PC-3 (cell line): Measurements from ENCODE around the gene GPATCH2L. TPM values are rescaled to one million over a fixed set of nuclear protein-coding genes. Genes with fewer than 3 reads are reported as not detected.

ENCODE experiments used
- ATAC-seq: fragments of 200-7000 bp; cut with Tn5 transposase; 2 replicates; pipeline ENCODE4 v1.9.1; 2020; ENCODE audit warnings: mild to moderate bottlenecking, moderate library complexity
- BruUV-seq: library from RNA; stranded (reverse); fragments of 400-500 nt; replicated peaks from 2 replicates; lab custom pipeline; 2021; lab: Mats Ljungman, UMichigan
- CTCF ChIA-PET: fragments of 300-600 bp; sonication (Branson Sonifier 250); formaldehyde crosslinking; loops from one replicate; lab custom pipeline; 2022; ENCODE audit warnings: antibody characterized with exemption; lab: Charles Lee
- POLR2A ChIA-PET: fragments of 300-600 bp; sonication (Branson Sonifier 250); formaldehyde crosslinking; loops from one replicate; lab custom pipeline; 2022; ENCODE audit warnings: antibody characterized with exemption; ENCODE audit not compliant: unreplicated experiment; lab: Charles Lee
- DNase-seq: peaks from one replicate; pipeline ENCODE4 v3.0.0-alpha.2; 2015
- H2AFZ ChIP-seq: fragments of 300-600 bp; sonication (generic); 2 replicates; pipeline ENCODE4 v1.6.0; 2016; ENCODE audit warnings: antibody characterized with exemption, low read length
- H3F3A ChIP-seq: fragments of 300-600 bp; sonication (generic); one replicate; pipeline ENCODE4 v1.6.0; 2017; ENCODE audit warnings: antibody characterized with exemption, low read length, control low read depth, mild to moderate bottlenecking; ENCODE audit not compliant: unreplicated experiment
- H3K27ac ChIP-seq: fragments of 300-600 bp; sonication (generic); 2 replicates; pipeline ENCODE4 v1.5.1; 2016; ENCODE audit warnings: mild to moderate bottlenecking, low read length
- H3K27me3 ChIP-seq: fragments of 300-600 bp; sonication (generic); 2 replicates; pipeline ENCODE4 v1.6.1; 2016; ENCODE audit warnings: low read length, mixed read lengths
- H3K36me3 ChIP-seq: fragments of 300-600 bp; sonication (generic); 2 replicates; pipeline ENCODE4 v1.6.1; 2016; ENCODE audit warnings: low read depth, mixed run types, low read length, mixed read lengths
- H3K4me1 ChIP-seq: fragments of 300-600 bp; sonication (generic); 2 replicates; pipeline ENCODE4 v1.5.1; 2016; ENCODE audit warnings: low read length; ENCODE audit not compliant: insufficient read depth
- H3K4me2 ChIP-seq: fragments of 300-600 bp; sonication (generic); 2 replicates; pipeline ENCODE4 v1.6.0; 2016; ENCODE audit warnings: low read length
- H3K4me3 ChIP-seq: fragments of 300-600 bp; sonication (generic); 2 replicates; pipeline ENCODE4 v1.5.1; 2016; ENCODE audit warnings: mild to moderate bottlenecking, low read length, mixed read lengths
- H3K79me2 ChIP-seq: fragments of 300-600 bp; sonication (generic); 2 replicates; pipeline ENCODE4 v1.6.1; 2017; ENCODE audit warnings: low read length, mixed read lengths
- H3K9ac ChIP-seq: fragments of 300-600 bp; sonication (generic); 2 replicates; pipeline ENCODE4 v1.6.0; 2016; ENCODE audit warnings: mild to moderate bottlenecking, low read length
- H3K9me2 ChIP-seq: fragments of 300-600 bp; sonication (generic); replicated peaks from 2 replicates; pipeline ENCODE4 v1.6.1; 2016; ENCODE audit warnings: mixed run types, low read length, mixed read lengths
- H3K9me3 ChIP-seq: fragments of 300-600 bp; sonication (generic); 2 replicates; pipeline ENCODE4 v1.6.1; 2016; ENCODE audit warnings: low read length, mixed read lengths
- H4K20me1 ChIP-seq: fragments of 300-600 bp; sonication (generic); 2 replicates; pipeline ENCODE4 v1.6.1; 2016; ENCODE audit warnings: low read length, mixed read lengths
- EZH2 ChIP-seq: fragments of 300-600 bp; sonication (generic); IDR thresholded peaks from one replicate; pipeline ENCODE4 v1.6.1; 2017; ENCODE audit warnings: antibody characterized with exemption, mild to moderate bottlenecking, low read length; ENCODE audit not compliant: unreplicated experiment
- EZH2phosphoT487 ChIP-seq: fragments of 300-600 bp; sonication (generic); IDR thresholded peaks from 2 replicates; pipeline ENCODE4 v1.6.1; 2018; ENCODE audit warnings: mild to moderate bottlenecking, antibody characterized with exemption, low read length, borderline replicate concordance
- intact Hi-C: fragments of 100-400 bp; cut with micrococcal nuclease; formaldehyde crosslinking; loops from 2 replicates; pipeline ENCODE4 v1.9.0; 2023
- total RNA-seq: library from RNA; depleted of rRNA; stranded (reverse); fragments of >200 nt; gene quantifications from 2 replicates; pipeline ENCODE4 v1.2.3, GENCODE V29; 2014
- TF ChIP-seq, protein P1 (sequence below): fragments of 300-600 bp; sonication (generic); conservative IDR thresholded peaks from 2 replicates; pipeline ENCODE4 v1.5.1; 2017; ENCODE audit warnings: antibody characterized with exemption, low read depth, mild to moderate bottlenecking, low read length

GPATCH2L gene
- total RNA-seq, 1 experiment from 2014 or later: 46.0 TPM

DNA sequence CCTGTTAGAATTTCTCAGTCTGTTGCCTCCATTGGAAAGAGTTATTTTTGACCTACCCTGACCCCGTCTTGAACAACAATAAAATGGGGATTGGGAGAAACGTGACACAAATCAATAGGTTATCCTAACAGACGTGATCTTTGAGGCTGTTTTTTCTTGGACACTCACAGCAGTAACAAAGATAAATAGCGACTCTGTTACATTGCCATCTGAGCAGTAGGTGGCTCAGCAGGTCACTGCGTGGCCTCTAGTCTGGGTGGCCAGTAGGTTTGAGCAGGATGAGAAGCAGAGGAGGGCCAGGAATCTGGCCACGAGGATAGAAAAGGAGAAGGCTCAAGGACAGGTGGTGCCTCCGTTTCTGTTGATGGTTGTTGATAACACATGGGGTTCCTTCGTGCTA, 101.4 kb downstream of the GPATCH2L start:
- POLR2A ChIA-PET: no interaction called here
- no peak for ATAC-seq
- H2AFZ ChIP-seq: no peak overlapping the region
- H3K9me2 ChIP-seq: no peaks in the 10 kb centered on the region
- H3K4me2 ChIP-seq: no peak overlapping the region
- no peaks in the 10 kb centered on the region for H4K20me1 ChIP-seq
- no peaks in the 10 kb centered on the region for H3K79me2 ChIP-seq
- H3K9me3 ChIP-seq: no peaks in the 10 kb centered on the region
- H3K4me1 ChIP-seq: no peaks in the 10 kb centered on the region
- H3K36me3 ChIP-seq: no peaks in the 10 kb centered on the region
- no peaks in the 10 kb centered on the region for H3K27me3 ChIP-seq
- CTCF ChIA-PET: no interaction called here
- intact Hi-C loops: no loop called here
- H3K27ac ChIP-seq: no peak overlapping the region
- no peak overlapping the region for H3K4me3 ChIP-seq
- no peaks in the 10 kb centered on the region for H3F3A ChIP-seq
- BruUV-seq: no TSS peak
- TF ChIP-seq, protein P1, sequence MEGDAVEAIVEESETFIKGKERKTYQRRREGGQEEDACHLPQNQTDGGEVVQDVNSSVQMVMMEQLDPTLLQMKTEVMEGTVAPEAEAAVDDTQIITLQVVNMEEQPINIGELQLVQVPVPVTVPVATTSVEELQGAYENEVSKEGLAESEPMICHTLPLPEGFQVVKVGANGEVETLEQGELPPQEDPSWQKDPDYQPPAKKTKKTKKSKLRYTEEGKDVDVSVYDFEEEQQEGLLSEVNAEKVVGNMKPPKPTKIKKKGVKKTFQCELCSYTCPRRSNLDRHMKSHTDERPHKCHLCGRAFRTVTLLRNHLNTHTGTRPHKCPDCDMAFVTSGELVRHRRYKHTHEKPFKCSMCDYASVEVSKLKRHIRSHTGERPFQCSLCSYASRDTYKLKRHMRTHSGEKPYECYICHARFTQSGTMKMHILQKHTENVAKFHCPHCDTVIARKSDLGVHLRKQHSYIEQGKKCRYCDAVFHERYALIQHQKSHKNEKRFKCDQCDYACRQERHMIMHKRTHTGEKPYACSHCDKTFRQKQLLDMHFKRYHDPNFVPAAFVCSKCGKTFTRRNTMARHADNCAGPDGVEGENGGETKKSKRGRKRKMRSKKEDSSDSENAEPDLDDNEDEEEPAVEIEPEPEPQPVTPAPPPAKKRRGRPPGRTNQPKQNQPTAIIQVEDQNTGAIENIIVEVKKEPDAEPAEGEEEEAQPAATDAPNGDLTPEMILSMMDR: no peak
- DNase-seq: no peak
- H3K9ac ChIP-seq: no peak overlapping the region

DNA sequence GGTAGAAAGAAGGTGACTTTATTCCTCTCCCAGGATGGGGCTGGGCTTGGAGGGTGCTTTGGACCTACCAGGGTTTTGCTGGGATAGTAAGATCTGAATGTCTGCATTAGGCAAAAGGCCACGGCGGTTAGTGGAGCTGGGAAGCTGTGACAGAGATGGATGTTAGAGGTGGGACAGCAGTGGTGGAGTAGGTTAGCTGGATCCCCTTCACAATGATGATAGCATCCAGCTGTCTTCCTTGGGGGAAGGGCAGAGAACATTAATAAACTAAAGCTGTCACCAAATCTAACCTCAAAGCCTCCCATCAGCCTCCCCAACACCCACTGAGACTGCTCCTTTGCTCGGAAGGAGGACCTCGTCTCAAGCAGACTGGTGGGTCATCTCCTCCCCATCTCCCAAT, 104.8 kb downstream of the GPATCH2L start:
- POLR2A ChIA-PET: no interaction called here

DNA sequence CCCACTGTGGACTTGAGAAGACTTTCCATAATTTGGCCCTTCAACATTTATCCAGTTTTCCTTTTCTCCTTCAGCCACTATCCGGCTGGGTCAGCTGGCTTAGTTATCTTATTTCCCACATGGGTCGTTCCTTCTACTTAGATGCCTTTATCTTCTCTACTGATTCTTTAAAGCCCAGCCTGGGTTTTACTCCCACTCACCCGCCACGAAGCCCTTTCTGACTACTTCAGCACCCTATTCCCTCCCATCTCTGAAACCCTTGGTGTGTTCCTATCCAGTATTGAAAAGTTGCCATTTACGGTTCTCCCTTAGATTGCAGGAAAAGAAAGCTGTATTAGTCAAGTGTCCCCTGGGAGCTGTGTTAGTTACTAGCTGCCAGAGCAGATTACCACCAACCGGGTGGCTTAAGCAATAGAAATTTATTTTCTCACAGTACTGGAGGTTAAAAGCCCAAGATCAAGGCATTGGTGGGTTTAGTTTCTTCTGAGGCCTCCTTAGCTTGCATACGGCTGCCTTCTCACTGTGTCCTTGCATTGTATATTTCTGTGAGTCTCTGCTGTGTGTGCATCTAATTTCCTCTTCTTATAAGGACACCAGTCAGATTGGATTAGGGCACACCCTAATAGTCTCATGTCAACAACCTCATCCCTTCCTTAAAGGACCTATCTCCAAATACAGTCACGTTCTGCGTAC, 105.5 kb downstream of the GPATCH2L start:
- CTCF ChIA-PET: no interaction called here
- POLR2A ChIA-PET: no interaction called here
- Histone ChIP-seq H3K36me3 (no peaks in the 10 kb centered on the region), H2AFZ (no peak overlapping the region), H3K9ac (no peak overlapping the region), H3F3A (no peaks in the 10 kb centered on the region), H3K27me3 (no peaks in the 10 kb centered on the region), H3K9me3 (no peaks in the 10 kb centered on the region), H3K9me2 (no peaks in the 10 kb centered on the region), H4K20me1 (no peaks in the 10 kb centered on the region), H3K4me1 (no peaks in the 10 kb centered on the region), H3K79me2 (no peaks in the 10 kb centered on the region), H3K27ac (no peak overlapping the region), H3K4me3 (no peak overlapping the region), H3K4me2 (no peak overlapping the region)
- intact Hi-C loops: no loop called here
- BruUV-seq: no TSS peak
- no peak for DNase-seq
- TF ChIP-seq EZH2: no peak
- TF ChIP-seq, protein P1: no peak
- ATAC-seq: no peak

More for the DNA sequence above, 104.8 kb downstream of the GPATCH2L start:
- no peak for ATAC-seq
- intact Hi-C loops: no loop called here
- H4K20me1 ChIP-seq: no peaks in the 10 kb centered on the region
- H3K27ac ChIP-seq: no peak overlapping the region
- no peak overlapping the region for H2AFZ ChIP-seq
- H3K9me2 ChIP-seq: no peaks in the 10 kb centered on the region
- no peaks in the 10 kb centered on the region for H3F3A ChIP-seq
- no peak for DNase-seq
- no TSS peak for BruUV-seq
- no peaks in the 10 kb centered on the region for H3K4me1 ChIP-seq
- CTCF ChIA-PET: no interaction called here
- no peak overlapping the region for H3K9ac ChIP-seq
- H3K4me2 ChIP-seq: no peak overlapping the region
- H3K79me2 ChIP-seq: no peaks in the 10 kb centered on the region
- no peaks in the 10 kb centered on the region for H3K9me3 ChIP-seq
- H3K36me3 ChIP-seq: no peaks in the 10 kb centered on the region
- TF ChIP-seq EZH2 (no peak), EZH2phosphoT487 (no peak)
- TF ChIP-seq, protein P1: no peak
- no peak overlapping the region for H3K4me3 ChIP-seq
- no peaks in the 10 kb centered on the region for H3K27me3 ChIP-seq
